K562 (cell line): ENCODE results near the gene NAT8L. TPM values are rescaled to one million over a fixed set of nuclear protein-coding genes. Genes with fewer than 3 reads are reported as not detected.

ENCODE experiments used
- ATAC-seq: fragments of 200-7000 bp; cut with Tn5 transposase; 3 replicates; pipeline ENCODE4 v1.9.1; 2020; ENCODE audit warnings: moderate library complexity
- BruUV-seq: library from RNA; stranded (reverse); fragments of 400-500 nt; replicated peaks from 2 replicates; lab custom pipeline; 2021; lab: Mats Ljungman, UMichigan
- CTCF ChIA-PET: fragments of 300-600 bp; formaldehyde crosslinking; extraction: SDS; loops from one replicate; lab custom pipeline; 2021; ENCODE audit warnings: low intra/inter-chr PET ratio; lab: Yijun Ruan, JAX
- POLR2A ChIA-PET: fragments of 300-600, 350-650 bp; sonication (Branson Sonifier 250); formaldehyde crosslinking; extraction: SDS; loops from one replicate; lab custom pipeline; 2021; ENCODE audit warnings: antibody characterized with exemption, inconsistent platforms; lab: Yijun Ruan, JAX
- DNase-seq, 4 experiments: peaks; one replicate each; pipeline versions ENCODE4 v3.0.0 to v3.0.0-alpha.2; 2011 to 2018; ENCODE audit warnings: low spot score in 3 of 4, mixed read lengths in 3 of 4; ENCODE audit errors: extremely low read depth in 1 of 4
- FAIRE-seq: peaks from 2 replicates; lab custom pipeline; 2011; peaks lifted over from hg19 to GRCh38; lab: Jason Lieb, UNC
- H2AFZ ChIP-seq: 2 replicates; pipeline ENCODE4 v1.6.0; 2011; ENCODE audit warnings: low read depth, low read length, control low read depth, inconsistent platforms
- H3K27ac ChIP-seq: fragments of 200-600 bp; 3 replicates; pipeline ENCODE4 v1.8.0; 2011; ENCODE audit warnings: low read depth, mild to moderate bottlenecking, control low read depth, inconsistent platforms, low read length, moderate library complexity, mixed read lengths; ENCODE audit errors: extremely low read depth
- H3K27me3 ChIP-seq, 2 experiments: fragments of 300-600 bp in 1 of 2; 2 replicates in 1 of 2; 3 replicates in 1 of 2; pipeline versions ENCODE4 v1.6.0 to v1.8.0; 2011; ENCODE audit warnings: inconsistent platforms in 2 of 2, low read length in 2 of 2, mild to moderate bottlenecking in 1 of 2, mixed read lengths in 1 of 2, moderate library complexity in 1 of 2; ENCODE audit not compliant: control insufficient read depth in 2 of 2, insufficient read depth in 2 of 2
- H3K36me3 ChIP-seq: fragments of 300-600 bp; 3 replicates; pipeline ENCODE4 v1.8.0; 2011; ENCODE audit warnings: mild to moderate bottlenecking, low read length, inconsistent platforms; ENCODE audit not compliant: control insufficient read depth, insufficient read depth
- H3K4me1 ChIP-seq, 2 experiments: fragments of 200-600 bp in 1 of 2; replicated peaks in 1 of 2; 2 replicates in 1 of 2; 3 replicates in 1 of 2; pipeline versions ENCODE4 v1.5.1 to v1.8.0; 2011; ENCODE audit warnings: inconsistent platforms in 2 of 2, low read length in 2 of 2, mild to moderate bottlenecking in 1 of 2, mixed read lengths in 1 of 2, moderate library complexity in 1 of 2; ENCODE audit not compliant: control insufficient read depth in 2 of 2, insufficient read depth in 2 of 2
- H3K4me2 ChIP-seq: 2 replicates; pipeline ENCODE4 v1.6.1; 2011; ENCODE audit warnings: low read length, control low read depth, inconsistent platforms, mixed read lengths; ENCODE audit not compliant: insufficient read depth
- H3K4me3 ChIP-seq: fragments of 200-600 bp; sonication (generic), shearing (Covaris generic); 2 replicates; pipeline ENCODE4 v1.5.1; 2016; ENCODE audit warnings: control low read depth, inconsistent platforms
- H3K79me2 ChIP-seq: fragments of 200-600 bp; 3 replicates; pipeline ENCODE4 v1.8.0; 2011; ENCODE audit warnings: low read length, inconsistent platforms; ENCODE audit not compliant: control insufficient read depth, insufficient read depth
- H3K9ac ChIP-seq, 2 experiments: 2 replicates each; pipeline versions ENCODE4 v1.6.0 to v1.6.1; 2011; ENCODE audit warnings: low read depth in 2 of 2, low read length in 2 of 2, control low read depth in 1 of 2, inconsistent platforms in 1 of 2, mild to moderate bottlenecking in 1 of 2, mixed read lengths in 1 of 2; ENCODE audit not compliant: insufficient read depth in 1 of 2
- H3K9me1 ChIP-seq: one replicate; pipeline ENCODE4 v1.6.0; 2011; ENCODE audit warnings: inconsistent platforms, mild to moderate bottlenecking, low read length, moderate library complexity; ENCODE audit not compliant: control insufficient read depth, insufficient read depth
- H3K9me3 ChIP-seq: replicated peaks from 2 replicates; pipeline ENCODE4 v1.5.1; 2011; ENCODE audit warnings: low read depth, low read length, inconsistent platforms; ENCODE audit not compliant: control insufficient read depth, insufficient read depth
- H4K20me1 ChIP-seq: replicated peaks from 2 replicates; pipeline ENCODE4 v1.6.1; 2011; ENCODE audit warnings: low read length, inconsistent platforms, mixed read lengths; ENCODE audit not compliant: control insufficient read depth, insufficient read depth
- CEBPG ChIP-seq, 3 experiments: fragments of 200-800 bp in 1 of 3; sonication (Bioruptor generic) in 1 of 3; sonication (generic) in 1 of 3; formaldehyde crosslinking in 1 of 3; IDR thresholded peaks in 2 of 3; conservative IDR thresholded peaks in 1 of 3; 2 replicates each; pipeline versions ENCODE4 v1.6.1 to v1.8.0; 2016 to 2022; ENCODE audit warnings: missing compliant biosample characterization in 2 of 3, missing genetic modification characterization in 2 of 3, mild to moderate bottlenecking in 1 of 3, missing genetic modification reagents in 1 of 3
- GABPA ChIP-seq: fragments of 200-800 bp; sonication (Bioruptor generic); conservative IDR thresholded peaks from 2 replicates; pipeline ENCODE4 v1.6.1; 2016; ENCODE audit warnings: low read depth, missing genetic modification characterization, missing compliant biosample characterization
- LARP7 ChIP-seq: fragments of 450-650 bp; IDR thresholded peaks from 2 replicates; pipeline ENCODE4 v1.6.1; 2016
- MAFK ChIP-seq: IDR thresholded peaks from 2 replicates; pipeline ENCODE4 v1.6.1; 2011; ENCODE audit warnings: low read length, improper control_type of control experiment
- MYBL2 ChIP-seq, 2 experiments: fragments of 450-650 bp in 1 of 2; sonication (generic) in 1 of 2; formaldehyde crosslinking in 1 of 2; IDR thresholded peaks; 2 replicates each; pipeline versions ENCODE4 v1.6.1 to v1.8.1; 2017 to 2022; ENCODE audit warnings: borderline replicate concordance in 1 of 2, inconsistent platforms in 1 of 2, low read depth in 1 of 2, mild to moderate bottlenecking in 1 of 2, missing genetic modification reagents in 1 of 2, moderate library complexity in 1 of 2
- RBM34 ChIP-seq: fragments of 200-400 bp; formaldehyde crosslinking; IDR thresholded peaks from 2 replicates; pipeline ENCODE4 v1.6.1; 2018; ENCODE audit warnings: low read length, borderline replicate concordance; ENCODE audit not compliant: insufficient read depth
- ZNF707 ChIP-seq: fragments of 250-450 bp; sonication (Bioruptor Pico); conservative IDR thresholded peaks from 2 replicates; pipeline ENCODE4 v1.8.0; 2022; ENCODE audit warnings: inconsistent platforms, mild to moderate bottlenecking, moderate library complexity
- ZNF785 ChIP-seq: fragments of 250-450 bp; sonication (Bioruptor Pico); IDR thresholded peaks from 2 replicates; pipeline ENCODE4 v1.4.0; 2020; ENCODE audit warnings: mild to moderate bottlenecking
- WGBS: fragments of 100-300 bp; shearing (Covaris generic); methylation state at CpG from one replicate; pipeline ENCODE4 v1.1.6; 2016; ENCODE audit warnings: low coverage, mixed read lengths; ENCODE audit not compliant: insufficient coverage; ENCODE audit errors: missing lambda C conversion rate; 5-methylcytosine and 5-hydroxymethylcytosine counted together
- in situ Hi-C: fragments of 300-500 bp; cut with MboI; formaldehyde crosslinking; loops from 4 replicates; pipeline ENCODE4 v1.15.0; 2018; ENCODE audit warnings: inconsistent platforms, mixed read lengths
- intact Hi-C: fragments of 100-400 bp; cut with micrococcal nuclease; formaldehyde crosslinking; loops from 2 replicates; pipeline ENCODE4 v1.14.2; 2022
- polyA plus RNA-seq, 8 experiments: library from polyadenylated mRNA; depleted of rRNA in 4 of 8; stranded (reverse) in 5 of 8; unstranded in 3 of 8; fragments of >200 nt; fragmentation: Nextera tagmentation in 2 of 8; fragmentation: Illumina TruSeq in 1 of 8; extraction: Ambion mirVana in 2 of 8; extraction: Trizol in 1 of 8; gene quantifications; 2 replicates each; pipeline versions ENCODE4 v1.2.1 to v1.2.3, GENCODE V29; 2011 to 2014; ENCODE audit warnings: inconsistent platforms in 1 of 8, missing spikeins in 1 of 8
- total RNA-seq, 7 experiments: library from RNA; depleted of rRNA in 6 of 7; stranded (reverse); fragments of >200 nt in 6 of 7; fragmentation: Illumina TruSeq in 2 of 7; extraction: Trizol in 2 of 7; gene quantifications; 2 replicates each; pipeline versions ENCODE4 v1.2.1 to v1.2.3, GENCODE V29; 2011 to 2021; ENCODE audit warnings: low replicate concordance in 1 of 7
- TF ChIP-seq, protein P1 (sequence below): fragments of 250-450 bp; sonication (Bioruptor Pico); IDR thresholded peaks from 2 replicates; pipeline ENCODE4 v1.8.0; 2022; ENCODE audit warnings: inconsistent platforms
- TF ChIP-seq, protein P2 (sequence below): fragments of 450-650 bp; formaldehyde crosslinking; IDR thresholded peaks from 2 replicates; pipeline ENCODE4 v1.4.0; 2020; ENCODE audit warnings: mild to moderate bottlenecking, mixed read lengths

Gene NAT8L
- total and polyA plus RNA-seq, 9 of the 15 experiments (the other 6 are each of a cell fraction or from before 2014, with no cell fraction given): 0.06 to 11.0 (median 1.5) TPM

DNA sequence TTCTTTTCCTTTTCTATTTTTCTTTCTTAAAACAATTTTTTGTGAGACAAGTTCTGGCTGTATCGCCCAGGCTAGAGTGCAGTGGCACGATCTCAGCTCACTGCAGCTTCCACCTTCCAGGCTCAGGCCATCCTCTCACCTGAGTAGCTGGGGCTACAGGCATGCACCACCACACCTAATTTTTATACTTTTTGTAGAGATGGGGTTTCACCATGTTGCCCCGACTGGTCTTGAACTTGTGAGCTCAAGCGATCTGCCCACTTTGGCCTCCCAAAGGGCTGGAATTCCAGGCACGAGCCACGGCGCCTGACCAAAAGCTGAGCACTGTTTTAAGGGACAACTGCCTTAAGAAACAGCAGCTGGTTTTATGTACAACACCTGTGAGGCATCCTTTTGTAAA is 9.3 kb upstream of the NAT8L start:
- no TSS peak for BruUV-seq
- Histone ChIP-seq H3K27ac (no peak overlapping the region), H3K9me1 (no peaks in the 10 kb centered on the region), H3K4me2 (no peak overlapping the region), H3K9ac (no peak overlapping the region), H3K27me3 (0 out of 5 replicates have a peak, but pooled peaks cover 0 to 4% of the 10 kb centered on the region in 2 experiments), H3K36me3 (no peaks in the 10 kb centered on the region), H3K79me2 (no peaks in the 10 kb centered on the region), H3K4me1 (peaks cover 0 to 24% of the 10 kb centered on the region in 2 experiments; a peak in 2 of 5 replicates), H3K9me3 (no peaks in the 10 kb centered on the region), H3K4me3 (no peak overlapping the region), H2AFZ (no peak overlapping the region), H4K20me1 (no peaks in the 10 kb centered on the region)
- CTCF ChIA-PET: no interaction called here
- 55% methylated on average over 7 of the region's 7 CpGs for WGBS
- POLR2A ChIA-PET: interaction anchor here (0.6 kb wide), 1 partner anchor 45 kb away, joined by 3 read pairs; no protein-coding TSS in a partner anchor
- DNase-seq: no peak
- in situ Hi-C loops: no loop called here
- intact Hi-C loops: no loop called here
- no peak for FAIRE-seq
- TF ChIP-seq, protein P1, sequence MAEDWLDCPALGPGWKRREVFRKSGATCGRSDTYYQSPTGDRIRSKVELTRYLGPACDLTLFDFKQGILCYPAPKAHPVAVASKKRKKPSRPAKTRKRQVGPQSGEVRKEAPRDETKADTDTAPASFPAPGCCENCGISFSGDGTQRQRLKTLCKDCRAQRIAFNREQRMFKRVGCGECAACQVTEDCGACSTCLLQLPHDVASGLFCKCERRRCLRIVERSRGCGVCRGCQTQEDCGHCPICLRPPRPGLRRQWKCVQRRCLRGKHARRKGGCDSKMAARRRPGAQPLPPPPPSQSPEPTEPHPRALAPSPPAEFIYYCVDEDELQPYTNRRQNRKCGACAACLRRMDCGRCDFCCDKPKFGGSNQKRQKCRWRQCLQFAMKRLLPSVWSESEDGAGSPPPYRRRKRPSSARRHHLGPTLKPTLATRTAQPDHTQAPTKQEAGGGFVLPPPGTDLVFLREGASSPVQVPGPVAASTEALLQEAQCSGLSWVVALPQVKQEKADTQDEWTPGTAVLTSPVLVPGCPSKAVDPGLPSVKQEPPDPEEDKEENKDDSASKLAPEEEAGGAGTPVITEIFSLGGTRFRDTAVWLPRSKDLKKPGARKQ (CRISPR knock-in tag): no peak
- no peak for ATAC-seq

DNA sequence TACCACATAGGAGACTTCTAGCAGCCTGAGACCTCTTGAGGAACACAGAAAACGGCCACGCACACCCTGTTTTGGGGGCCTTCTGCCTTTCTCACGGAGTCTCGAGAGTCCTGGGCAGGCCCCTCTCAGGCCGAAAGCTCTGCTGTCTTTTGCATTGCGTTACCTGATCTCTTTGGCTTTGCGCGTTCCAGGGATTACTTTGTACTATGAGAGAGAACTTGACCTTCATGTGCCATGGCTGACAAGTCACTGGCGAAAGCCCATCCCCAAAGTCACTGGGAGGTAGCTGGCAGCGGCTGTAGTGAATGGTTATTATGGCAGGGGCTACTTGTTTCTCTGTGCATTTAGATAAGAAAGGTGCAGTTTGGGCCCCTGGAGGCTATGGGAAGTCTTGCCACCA is 8.0 kb upstream of the NAT8L start:
- no peak overlapping the region for H3K4me2 ChIP-seq
- no peaks in the 10 kb centered on the region for H3K9me3 ChIP-seq
- H3K9ac ChIP-seq: peak overlapping the region in 1 of 2 experiments; percentile 61; a peak in 1 of 4 replicates
- DNase-seq (no peak), ATAC-seq (no peak), FAIRE-seq (peak; percentile 15)
- no peaks in the 10 kb centered on the region for H3K36me3 ChIP-seq
- no peaks in the 10 kb centered on the region for H4K20me1 ChIP-seq
- in situ Hi-C loops: no loop called here
- H3K79me2 ChIP-seq: no peaks in the 10 kb centered on the region
- H2AFZ ChIP-seq: no peak overlapping the region
- 47% methylated on average over 10 of the region's 10 CpGs for WGBS
- no TSS peak for BruUV-seq
- H3K4me1 ChIP-seq: peaks cover 0 to 23% of the 10 kb centered on the region in 2 experiments; a peak in 2 of 5 replicates
- ChIA-PET CTCF (no interaction called here), POLR2A (no interaction called here)
- no peak overlapping the region for H3K4me3 ChIP-seq
- H3K27me3 ChIP-seq: 0 out of 5 replicates have a peak, but pooled peaks cover 0 to 4% of the 10 kb centered on the region in 2 experiments
- intact Hi-C loops: no loop called here
- H3K27ac ChIP-seq: no peak overlapping the region
- no peaks in the 10 kb centered on the region for H3K9me1 ChIP-seq
- TF ChIP-seq MYBL2 (IDR thresholded peaks at IDR 0.05; ENCODE audit: low read depth) (no peak), MYBL2 (CRISPR knock-in tag; IDR thresholded peaks at IDR 0.05; ENCODE audit: borderline replicate concordance) (no peak), GABPA (tag) (no peak), ZNF707 (no peak), MAFK (no peak), ZNF785 (CRISPR knock-in tag) (no peak), RBM34 (no peak), CEBPG (CRISPR knock-in tag; IDR thresholded peaks at IDR 0.05) (no peak), CEBPG (tag; conservative IDR thresholded peaks at IDR 0.05 in 1 of 2, IDR thresholded peaks at IDR 0.05 in 1 of 2) (no peak), LARP7 (no peak)
- TF ChIP-seq, protein P2, sequence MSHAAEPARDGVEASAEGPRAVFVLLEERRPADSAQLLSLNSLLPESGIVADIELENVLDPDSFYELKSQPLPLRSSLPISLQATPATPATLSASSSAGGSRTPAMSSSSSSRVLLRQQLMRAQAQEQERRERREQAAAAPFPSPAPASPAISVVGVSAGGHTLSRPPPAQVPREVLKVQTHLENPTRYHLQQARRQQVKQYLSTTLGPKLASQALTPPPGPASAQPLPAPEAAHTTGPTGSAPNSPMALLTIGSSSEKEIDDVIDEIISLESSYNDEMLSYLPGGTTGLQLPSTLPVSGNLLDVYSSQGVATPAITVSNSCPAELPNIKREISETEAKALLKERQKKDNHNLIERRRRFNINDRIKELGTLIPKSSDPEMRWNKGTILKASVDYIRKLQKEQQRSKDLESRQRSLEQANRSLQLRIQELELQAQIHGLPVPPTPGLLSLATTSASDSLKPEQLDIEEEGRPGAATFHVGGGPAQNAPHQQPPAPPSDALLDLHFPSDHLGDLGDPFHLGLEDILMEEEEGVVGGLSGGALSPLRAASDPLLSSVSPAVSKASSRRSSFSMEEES (CRISPR knock-in tag): no peak
